GM18517 (cell line): ENCODE measurements around the gene PRKD1.

Source experiments
- ATAC-seq: cut with Tn5 transposase; IDR thresholded peaks from one replicate; pipeline ENCODE4 v1.9.1; 2021; ENCODE audit warnings: mild to moderate bottlenecking, moderate library complexity; ENCODE audit not compliant: unreplicated experiment

PRKD1 gene

GRCh38 chr14:29927376-29928116, at the start of gene PRKD1:
Gene PRKD1, minus strand, starts transcription at chr14:29927847.
- no peak for ATAC-seq

GRCh38 chr14:29971101-29971500, 43.5 kb upstream of the PRKD1 start:
- ATAC-seq: no peak

- no peak for ATAC-seq
Measured at GRCh38 chr14:29955087-29955486, 27.4 kb upstream of the PRKD1 start.

- ATAC-seq: no peak
Measured at GRCh38 chr14:29953501-29953900, 25.9 kb upstream of the PRKD1 start.

GRCh38 chr14:29944091-29944490, 16.4 kb upstream of the PRKD1 start:
- ATAC-seq: no peak

- ATAC-seq: no peak
Measured at GRCh38 chr14:29941401-29941800, 13.8 kb upstream of the PRKD1 start.

- ATAC-seq: no peak
Measured at GRCh38 chr14:29940482-29940881, 12.8 kb upstream of the PRKD1 start.

GRCh38 chr14:29937116-29937515, 9.5 kb upstream of the PRKD1 start:
- ATAC-seq: no peak

- ATAC-seq: no peak
Measured at GRCh38 chr14:29930283-29930682, 2.6 kb upstream of the PRKD1 start.

GRCh38 chr14:29928117-29928640, 532 bp upstream of the PRKD1 start:
- no peak for ATAC-seq

- no peak for ATAC-seq
Measured at GRCh38 chr14:29926701-29927375, 809 bp downstream of the PRKD1 start.

- ATAC-seq: no peak
Measured at GRCh38 chr14:29926228-29926627, 1.4 kb downstream of the PRKD1 start.

- ATAC-seq: no peak
Measured at GRCh38 chr14:29925736-29926135, 1.9 kb downstream of the PRKD1 start.

- no peak for ATAC-seq
Measured at GRCh38 chr14:29925101-29925722, 2.4 kb downstream of the PRKD1 start.

- no peak for ATAC-seq
Measured at GRCh38 chr14:29919845-29920244, 7.8 kb downstream of the PRKD1 start.

GRCh38 chr14:29918981-29919380, 8.7 kb downstream of the PRKD1 start:
- no peak for ATAC-seq

GRCh38 chr14:29913566-29913965, 14.1 kb downstream of the PRKD1 start:
- no peak for ATAC-seq

GRCh38 chr14:29911810-29912209, 15.8 kb downstream of the PRKD1 start:
- ATAC-seq: no peak

- no peak for ATAC-seq
Measured at GRCh38 chr14:29908652-29909577, 18.7 kb downstream of the PRKD1 start.

GRCh38 chr14:29906256-29906870, 21.3 kb downstream of the PRKD1 start:
- ATAC-seq: no peak
